ENCODE measurements around the gene CDKN1B.

CDKN1B gene

DNA sequence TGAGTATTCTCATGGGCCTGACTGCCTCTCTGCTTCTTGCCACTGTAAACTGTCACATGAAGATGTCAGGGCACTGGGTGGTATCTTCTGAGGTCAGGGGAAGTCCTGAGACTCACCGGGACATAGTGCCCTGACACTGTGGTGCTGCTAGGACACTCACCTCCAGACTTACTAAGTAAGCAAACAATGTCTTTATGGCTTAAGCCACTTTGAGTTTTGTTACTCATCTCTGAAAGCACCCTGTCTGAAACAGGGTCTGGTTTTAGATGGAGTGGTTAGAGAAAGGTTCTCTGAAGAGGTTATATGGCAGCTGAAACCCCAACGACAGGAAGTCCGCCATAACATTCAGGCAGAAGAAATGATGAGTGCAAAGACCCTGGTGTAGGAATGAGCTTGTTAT, 43.9 kb upstream of the CDKN1B start:
- no peak for DNase-seq
- no peak overlapping the region for H3K9ac ChIP-seq (ENCODE audit: low read length)
- no peak overlapping the region for H3K4ac ChIP-seq (ENCODE audit: low read depth in 1 of 2, low read length in 2 of 2)
- no peak overlapping the region for H3K23ac ChIP-seq (ENCODE audit: low read length in 2 of 2)
- no peaks in the 10 kb centered on the region for H3K36me3 ChIP-seq (ENCODE audit: control insufficient read depth in 1 of 2, insufficient read depth in 2 of 2, low read depth in 1 of 2, low read length in 2 of 2)
- no peak overlapping the region for H4K91ac ChIP-seq (ENCODE audit: low read length)
- H3K4me3 ChIP-seq (ENCODE audit: insufficient read depth in 1 of 2, low read depth in 1 of 2, low read length in 2 of 2): no peak overlapping the region
- no peak overlapping the region for H3K14ac ChIP-seq (ENCODE audit: low read length in 2 of 2)
- H2AFZ ChIP-seq (ENCODE audit: low read depth, low read length): no peak overlapping the region
- H3K18ac ChIP-seq (ENCODE audit: low read depth in 1 of 2, low read length in 2 of 2): no peak overlapping the region
- H2BK15ac ChIP-seq (ENCODE audit: low read depth, poor library complexity, severe bottlenecking): no peak overlapping the region
- H3K4me2 ChIP-seq (ENCODE audit: low read length, poor library complexity, severe bottlenecking): no peak overlapping the region
- H3K27ac ChIP-seq (ENCODE audit: low read length, poor library complexity, severe bottlenecking): no peak overlapping the region
- H3K4me1 ChIP-seq (ENCODE audit: control insufficient read depth, insufficient read depth, low read depth, low read length): no peaks in the 10 kb centered on the region
- H2AK5ac ChIP-seq (ENCODE audit: low read length, severe bottlenecking): no peak overlapping the region
- H2BK120ac ChIP-seq (ENCODE audit: low read depth, low read length): no peak overlapping the region
- H3K79me1 ChIP-seq (replicated peaks; ENCODE audit: low read length, poor library complexity, severe bottlenecking): no peaks in the 10 kb centered on the region
- H3K27me3 ChIP-seq (ENCODE audit: control insufficient read depth in 1 of 2, insufficient read depth in 1 of 2, low read length in 2 of 2): no peaks in the 10 kb centered on the region
- no peak overlapping the region for H2BK5ac ChIP-seq (ENCODE audit: low read depth, low read length, poor library complexity, severe bottlenecking)
- H4K8ac ChIP-seq (ENCODE audit: low read length): no peak overlapping the region
- WGBS: 74% methylated on average over 3 of the region's 3 CpGs
- no peak overlapping the region for H2BK12ac ChIP-seq (ENCODE audit: low read length in 2 of 2)
- H3K9me3 ChIP-seq (ENCODE audit: control insufficient read depth, low read length): no peaks in the 10 kb centered on the region

- Histone ChIP-seq H4K8ac (ENCODE audit: low read length) (no peak overlapping the region), H2AFZ (ENCODE audit: low read depth, low read length) (no peak overlapping the region), H3K36me3 (ENCODE audit: control insufficient read depth in 1 of 2, insufficient read depth in 2 of 2, low read depth in 1 of 2, low read length in 2 of 2) (no peaks in the 10 kb centered on the region), H4K91ac (ENCODE audit: low read length) (no peak overlapping the region), H3K4me3 (ENCODE audit: insufficient read depth in 1 of 2, low read depth in 1 of 2, low read length in 2 of 2) (no peak overlapping the region), H3K79me1 (replicated peaks; ENCODE audit: low read length, poor library complexity, severe bottlenecking) (no peaks in the 10 kb centered on the region), H3K4me2 (ENCODE audit: low read length, poor library complexity, severe bottlenecking) (no peak overlapping the region), H3K9ac (ENCODE audit: low read length) (no peak overlapping the region), H2BK120ac (ENCODE audit: low read depth, low read length) (no peak overlapping the region), H3K9me3 (ENCODE audit: control insufficient read depth, low read length) (no peaks in the 10 kb centered on the region), H2BK5ac (ENCODE audit: low read depth, low read length, poor library complexity, severe bottlenecking) (no peak overlapping the region), H3K27ac (ENCODE audit: low read length, poor library complexity, severe bottlenecking) (no peak overlapping the region), H3K4ac (ENCODE audit: low read depth in 1 of 2, low read length in 2 of 2) (no peak overlapping the region), H3K23ac (ENCODE audit: low read length in 2 of 2) (no peak overlapping the region), H3K14ac (ENCODE audit: low read length in 2 of 2) (no peak overlapping the region), H3K18ac (ENCODE audit: low read depth in 1 of 2, low read length in 2 of 2) (no peak overlapping the region), H2BK12ac (ENCODE audit: low read length in 2 of 2) (no peak overlapping the region), H3K27me3 (ENCODE audit: control insufficient read depth in 1 of 2, insufficient read depth in 1 of 2, low read length in 2 of 2) (peaks cover 0 to 4% of the 10 kb centered on the region in 2 experiments), H2AK5ac (ENCODE audit: low read length, severe bottlenecking) (no peak overlapping the region), H3K4me1 (ENCODE audit: control insufficient read depth, insufficient read depth, low read depth, low read length) (no peaks in the 10 kb centered on the region), H2BK15ac (ENCODE audit: low read depth, poor library complexity, severe bottlenecking) (no peak overlapping the region)
- no peak for DNase-seq
- WGBS: 0% methylated on average over 2 of the region's 3 CpGs
Observed at GRCh38 chr12:12676605-12677004, 40.6 kb upstream of the CDKN1B start.

DNA sequence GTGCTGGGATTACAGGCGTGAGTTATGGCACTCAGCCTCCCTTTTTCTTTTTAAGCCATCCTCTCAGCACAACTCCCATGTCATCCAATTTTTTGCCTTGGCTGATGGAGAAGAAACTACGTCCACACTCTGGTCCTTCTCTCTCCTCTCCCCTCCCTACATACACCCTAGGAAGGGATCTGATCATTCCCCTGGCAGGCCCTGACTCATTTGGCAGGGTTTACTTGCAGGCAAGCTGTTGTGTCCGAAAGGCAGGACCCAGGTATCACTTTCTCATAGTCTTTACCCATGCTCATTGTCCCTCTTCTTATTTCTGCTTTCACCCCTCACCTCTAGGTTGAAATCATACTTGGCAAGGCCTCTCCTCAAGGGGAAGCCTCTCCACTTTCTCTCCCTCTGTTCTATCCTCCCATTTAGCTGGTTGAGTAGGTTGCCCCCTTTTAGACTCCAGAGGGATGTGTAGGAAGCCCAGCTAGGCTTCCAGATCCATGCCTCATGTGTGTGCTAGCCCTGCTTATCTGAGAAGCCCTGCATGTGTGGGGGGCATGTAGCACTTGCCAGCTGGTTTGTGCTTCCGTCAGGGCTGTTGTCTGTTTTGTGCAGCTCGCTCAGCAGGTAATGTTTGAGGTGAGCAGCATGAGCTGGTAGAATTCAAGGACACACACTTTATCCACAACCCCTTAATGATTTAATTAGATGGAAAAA, 36.0 kb upstream of the CDKN1B start:
- no peaks in the 10 kb centered on the region for H3K36me3 ChIP-seq (ENCODE audit: control insufficient read depth in 1 of 2, insufficient read depth in 2 of 2, low read depth in 1 of 2, low read length in 2 of 2)
- no peak overlapping the region for H3K9ac ChIP-seq (ENCODE audit: low read length)
- H2BK15ac ChIP-seq (ENCODE audit: low read depth, poor library complexity, severe bottlenecking): no peak overlapping the region
- peaks cover 0 to 17% of the 10 kb centered on the region in 2 experiments for H3K27me3 ChIP-seq (ENCODE audit: control insufficient read depth in 1 of 2, insufficient read depth in 1 of 2, low read length in 2 of 2)
- H3K4me1 ChIP-seq (ENCODE audit: control insufficient read depth, insufficient read depth, low read depth, low read length): no peaks in the 10 kb centered on the region
- H3K4me2 ChIP-seq (ENCODE audit: low read length, poor library complexity, severe bottlenecking): no peak overlapping the region
- no peaks in the 10 kb centered on the region for H3K9me3 ChIP-seq (ENCODE audit: control insufficient read depth, low read length)
- H3K4ac ChIP-seq (ENCODE audit: low read depth in 1 of 2, low read length in 2 of 2): no peak overlapping the region
- H3K79me1 ChIP-seq (replicated peaks; ENCODE audit: low read length, poor library complexity, severe bottlenecking): no peaks in the 10 kb centered on the region
- no peak overlapping the region for H3K14ac ChIP-seq (ENCODE audit: low read length in 2 of 2)
- no peak overlapping the region for H2BK120ac ChIP-seq (ENCODE audit: low read depth, low read length)
- H3K18ac ChIP-seq (ENCODE audit: low read depth in 1 of 2, low read length in 2 of 2): no peak overlapping the region
- no peak overlapping the region for H3K27ac ChIP-seq (ENCODE audit: low read length, poor library complexity, severe bottlenecking)
- H3K4me3 ChIP-seq (ENCODE audit: insufficient read depth in 1 of 2, low read depth in 1 of 2, low read length in 2 of 2): no peak overlapping the region
- no peak overlapping the region for H2AFZ ChIP-seq (ENCODE audit: low read depth, low read length)
- no peak overlapping the region for H2BK5ac ChIP-seq (ENCODE audit: low read depth, low read length, poor library complexity, severe bottlenecking)
- no peak overlapping the region for H4K8ac ChIP-seq (ENCODE audit: low read length)
- WGBS: 80% methylated on average over 3 of the region's 5 CpGs
- no peak overlapping the region for H2BK12ac ChIP-seq (ENCODE audit: low read length in 2 of 2)
- H2AK5ac ChIP-seq (ENCODE audit: low read length, severe bottlenecking): no peak overlapping the region
- no peak for DNase-seq
- H3K23ac ChIP-seq (ENCODE audit: low read length in 2 of 2): no peak overlapping the region
- no peak overlapping the region for H4K91ac ChIP-seq (ENCODE audit: low read length)

- Histone ChIP-seq H4K8ac (ENCODE audit: low read length) (no peak overlapping the region), H3K9me3 (ENCODE audit: control insufficient read depth, low read length) (no peaks in the 10 kb centered on the region), H3K14ac (ENCODE audit: low read length in 2 of 2) (no peak overlapping the region), H3K4me3 (ENCODE audit: insufficient read depth in 1 of 2, low read depth in 1 of 2, low read length in 2 of 2) (no peak overlapping the region), H2BK15ac (ENCODE audit: low read depth, poor library complexity, severe bottlenecking) (no peak overlapping the region), H2AK5ac (ENCODE audit: low read length, severe bottlenecking) (no peak overlapping the region), H3K27ac (ENCODE audit: low read length, poor library complexity, severe bottlenecking) (no peak overlapping the region), H3K9ac (ENCODE audit: low read length) (no peak overlapping the region), H2BK5ac (ENCODE audit: low read depth, low read length, poor library complexity, severe bottlenecking) (no peak overlapping the region), H2BK12ac (ENCODE audit: low read length in 2 of 2) (no peak overlapping the region), H2AFZ (ENCODE audit: low read depth, low read length) (no peak overlapping the region), H3K36me3 (ENCODE audit: control insufficient read depth in 1 of 2, insufficient read depth in 2 of 2, low read depth in 1 of 2, low read length in 2 of 2) (no peaks in the 10 kb centered on the region), H3K4me1 (ENCODE audit: control insufficient read depth, insufficient read depth, low read depth, low read length) (no peaks in the 10 kb centered on the region), H3K4me2 (ENCODE audit: low read length, poor library complexity, severe bottlenecking) (no peak overlapping the region), H3K79me1 (replicated peaks; ENCODE audit: low read length, poor library complexity, severe bottlenecking) (no peaks in the 10 kb centered on the region), H3K27me3 (ENCODE audit: control insufficient read depth in 1 of 2, insufficient read depth in 1 of 2, low read length in 2 of 2) (peaks cover 0 to 17% of the 10 kb centered on the region in 2 experiments), H3K18ac (ENCODE audit: low read depth in 1 of 2, low read length in 2 of 2) (no peak overlapping the region), H4K91ac (ENCODE audit: low read length) (no peak overlapping the region), H3K23ac (ENCODE audit: low read length in 2 of 2) (no peak overlapping the region), H3K4ac (ENCODE audit: low read depth in 1 of 2, low read length in 2 of 2) (no peak overlapping the region), H2BK120ac (ENCODE audit: low read depth, low read length) (no peak overlapping the region)
- DNase-seq: no peak
Observed at GRCh38 chr12:12682284-12682683, 34.9 kb upstream of the CDKN1B start.
